Stimulated activated CD8-positive, alpha-beta memory T cell treated with anti-CD3 and anti-CD28 coated beads, Interleukin-4, amount 100 ng/mL, for 24 hours (primary cell): ENCODE results near the gene PDPN.

Source experiments
- DNase-seq: peaks from one replicate; pipeline ENCODE4 v3.0.0-alpha.2; 2020; ENCODE audit warnings: low read depth

The PDPN gene

GRCh38 chr1:13577846-13578245, 5.8 kb upstream of the PDPN start:
- no peak for DNase-seq

DNA sequence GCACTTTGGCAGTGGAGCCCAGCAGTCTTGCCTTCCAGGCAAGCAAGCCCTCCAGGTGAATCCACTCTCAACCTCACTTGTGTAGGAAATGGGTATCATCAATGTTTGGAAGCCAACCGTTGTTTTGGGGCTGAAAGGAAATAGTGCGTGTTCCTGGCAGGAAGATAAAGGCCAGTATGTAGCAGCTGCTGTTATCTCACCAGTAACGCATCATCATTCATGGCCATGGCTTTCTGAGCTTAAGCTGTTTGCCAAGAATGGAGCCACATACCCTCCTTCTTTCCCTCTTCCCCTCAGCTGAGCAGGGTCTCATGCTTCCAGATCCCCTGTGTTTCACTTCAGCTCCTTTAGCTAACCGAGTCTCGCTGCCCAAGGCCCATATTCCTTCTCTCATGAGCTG, 2.2 kb upstream of the PDPN start:
- DNase-seq: no peak

DNA sequence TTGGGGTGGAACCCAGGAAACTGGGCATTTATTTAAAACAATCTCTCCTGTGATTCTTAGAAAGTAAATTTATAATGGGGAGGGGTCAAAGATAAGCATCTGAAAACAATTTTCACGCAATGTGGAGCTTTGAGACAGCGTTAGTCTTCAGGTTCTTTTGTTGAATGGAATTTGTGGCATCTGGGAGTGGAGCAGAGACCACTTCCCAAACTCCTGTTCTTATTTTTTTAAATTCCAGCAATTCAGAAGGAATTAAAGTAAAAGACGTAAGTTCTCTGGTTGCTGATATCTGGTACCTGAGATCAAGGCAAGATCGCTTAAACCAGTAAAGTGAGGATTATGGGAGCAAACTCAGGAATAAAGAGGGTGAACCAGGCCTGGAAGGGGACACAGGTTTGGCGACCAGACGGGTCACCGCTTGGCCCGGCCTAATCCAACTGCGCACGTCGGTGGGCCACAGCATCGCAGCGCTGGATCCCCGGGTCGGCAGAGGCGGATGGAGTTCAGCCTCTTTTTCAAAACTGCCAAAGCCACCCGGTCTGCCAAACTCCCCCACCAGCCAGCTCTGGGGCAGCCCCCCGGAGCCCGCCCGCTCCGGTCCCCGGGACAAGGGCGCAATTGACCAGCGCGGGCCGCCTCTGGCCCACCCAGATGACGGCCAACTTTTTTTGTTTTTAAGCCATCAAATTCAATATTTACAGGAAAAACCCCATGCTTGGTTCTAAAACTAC, 754 bp upstream of the PDPN start:
- DNase-seq: no peak

DNA sequence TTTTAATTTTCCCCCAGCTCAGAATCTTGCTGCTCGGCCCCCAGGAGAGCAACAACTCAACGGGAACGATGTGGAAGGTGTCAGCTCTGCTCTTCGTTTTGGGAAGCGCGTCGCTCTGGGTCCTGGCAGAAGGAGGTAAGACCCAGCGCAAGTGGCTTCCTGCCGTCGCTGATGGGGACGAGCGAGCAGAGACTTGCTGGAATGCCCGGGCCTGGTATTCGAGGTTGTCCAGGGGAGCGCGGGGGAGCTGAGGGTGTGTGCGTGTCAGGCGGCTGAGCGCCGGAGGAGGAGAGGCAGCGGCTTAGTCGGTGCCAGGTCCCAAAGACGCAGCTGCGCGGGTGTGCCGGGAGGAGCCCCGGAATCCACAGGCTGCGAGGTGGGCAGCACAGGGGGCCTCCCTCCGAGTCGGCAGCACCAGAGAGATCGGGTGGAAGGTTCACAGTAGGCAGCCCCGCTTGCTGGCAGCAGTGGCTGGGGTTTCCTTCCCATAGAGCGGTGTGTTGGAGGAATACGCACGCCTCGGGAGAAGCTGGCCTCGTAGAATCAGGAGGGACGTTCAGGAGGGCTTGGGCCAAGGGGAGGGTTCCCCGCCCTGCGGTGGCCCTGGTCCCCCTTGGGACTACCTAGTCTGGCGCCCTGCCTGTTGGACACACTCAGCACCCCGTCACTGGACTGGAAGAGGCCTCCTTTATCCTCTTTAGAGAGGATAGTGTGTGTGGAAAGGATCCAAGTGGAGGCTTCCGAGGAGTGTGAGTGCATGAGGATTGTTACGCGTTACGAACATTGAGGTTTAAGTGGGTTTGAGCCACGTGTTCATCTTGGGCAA, 547 bp downstream of the PDPN start:
- DNase-seq: no peak

DNA sequence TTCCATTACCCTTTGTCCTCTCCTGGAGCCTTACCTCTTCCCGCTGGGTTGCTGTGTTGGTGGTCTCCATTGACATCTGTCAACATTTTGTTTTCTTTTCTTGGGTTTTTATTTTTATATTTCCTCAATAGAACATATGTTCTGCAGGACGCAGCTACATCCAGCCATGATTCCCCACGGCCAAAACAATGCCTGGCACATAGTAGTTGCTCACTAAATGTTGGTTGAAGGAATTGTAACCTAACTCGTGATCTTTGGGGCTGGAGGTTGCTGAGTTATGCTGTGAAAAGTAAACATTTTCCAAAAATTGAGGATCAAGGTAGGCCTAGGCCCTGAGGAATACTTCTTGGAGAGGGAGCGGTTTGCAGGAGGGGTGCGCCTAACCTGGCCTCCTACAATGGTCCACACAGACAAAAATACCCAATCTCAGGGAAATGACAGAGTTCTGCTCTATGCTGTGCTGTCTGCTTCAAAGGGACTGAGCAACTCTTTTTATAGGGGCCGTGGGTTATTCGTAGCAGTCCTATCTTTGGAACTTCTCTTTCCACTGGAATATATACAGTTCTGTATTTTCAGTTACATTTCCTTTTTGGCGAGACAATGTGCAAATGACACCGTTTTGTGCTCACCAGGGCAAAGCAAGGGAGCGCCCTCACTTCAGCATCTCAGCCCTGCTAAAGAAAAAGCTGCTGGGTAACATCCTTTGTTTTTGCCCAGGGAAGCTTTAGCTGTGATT, 1.4 kb downstream of the PDPN start:
- DNase-seq: no peak

- no peak for DNase-seq
These were observed 2.0 kb downstream of the PDPN start for GRCh38 chr1:13585612-13585991.

DNA sequence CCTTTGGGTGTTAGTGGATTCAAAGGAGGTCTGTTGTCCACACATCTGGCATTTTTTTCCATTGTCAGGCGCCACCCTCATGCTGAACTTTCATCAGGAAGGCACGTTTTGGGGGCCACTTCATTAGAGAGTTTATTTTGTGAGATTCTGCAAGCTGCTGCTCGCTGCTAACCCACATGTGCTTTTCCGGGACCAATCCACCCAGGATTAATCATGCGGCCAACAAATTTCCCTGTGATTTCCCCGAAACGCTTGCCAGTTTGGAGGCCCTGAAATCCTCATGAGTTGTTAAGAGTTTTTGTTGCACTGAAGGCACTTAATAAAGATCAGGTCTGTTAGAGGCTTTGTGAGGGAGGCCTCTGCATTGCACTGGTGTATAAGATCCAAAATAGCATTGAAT, 2.4 kb downstream of the PDPN start:
- no peak for DNase-seq

DNA sequence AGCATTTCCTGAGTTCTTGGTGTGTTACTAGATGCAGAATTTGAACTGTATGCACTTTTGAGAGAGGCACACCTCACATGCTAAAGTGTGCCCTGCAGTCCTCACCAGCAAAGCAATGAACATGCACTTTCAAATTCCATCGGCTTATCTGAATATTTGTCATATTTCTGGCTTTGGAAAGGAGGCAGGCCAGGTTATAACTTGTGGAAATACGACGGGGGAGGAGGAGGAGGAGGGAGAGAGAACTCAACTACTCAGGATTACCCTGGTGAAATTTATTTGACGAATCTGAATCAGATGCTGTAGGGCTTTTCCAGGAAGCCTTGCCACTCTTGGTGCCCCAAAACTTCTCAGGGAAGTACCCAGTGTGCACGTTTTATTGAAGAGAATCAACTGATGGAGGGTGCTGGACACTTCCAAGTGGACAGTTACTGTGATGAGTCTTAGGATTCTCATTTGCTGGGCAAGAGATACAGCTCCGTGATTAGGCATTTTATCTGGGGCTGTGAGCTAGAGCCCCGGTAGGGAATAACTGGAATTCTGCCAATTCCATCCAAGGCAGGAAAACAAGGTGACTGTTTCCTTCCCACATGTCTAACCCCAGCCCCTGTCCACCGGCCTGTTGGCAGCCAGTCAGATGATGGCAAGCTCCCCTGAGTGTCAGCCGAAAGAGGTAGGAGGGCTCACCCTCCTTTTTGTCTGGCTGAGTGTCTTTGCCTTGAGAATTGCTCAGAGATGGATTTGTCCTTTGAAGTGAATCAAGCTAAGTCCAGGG, 3.8 kb downstream of the PDPN start:
- DNase-seq: no peak

DNA sequence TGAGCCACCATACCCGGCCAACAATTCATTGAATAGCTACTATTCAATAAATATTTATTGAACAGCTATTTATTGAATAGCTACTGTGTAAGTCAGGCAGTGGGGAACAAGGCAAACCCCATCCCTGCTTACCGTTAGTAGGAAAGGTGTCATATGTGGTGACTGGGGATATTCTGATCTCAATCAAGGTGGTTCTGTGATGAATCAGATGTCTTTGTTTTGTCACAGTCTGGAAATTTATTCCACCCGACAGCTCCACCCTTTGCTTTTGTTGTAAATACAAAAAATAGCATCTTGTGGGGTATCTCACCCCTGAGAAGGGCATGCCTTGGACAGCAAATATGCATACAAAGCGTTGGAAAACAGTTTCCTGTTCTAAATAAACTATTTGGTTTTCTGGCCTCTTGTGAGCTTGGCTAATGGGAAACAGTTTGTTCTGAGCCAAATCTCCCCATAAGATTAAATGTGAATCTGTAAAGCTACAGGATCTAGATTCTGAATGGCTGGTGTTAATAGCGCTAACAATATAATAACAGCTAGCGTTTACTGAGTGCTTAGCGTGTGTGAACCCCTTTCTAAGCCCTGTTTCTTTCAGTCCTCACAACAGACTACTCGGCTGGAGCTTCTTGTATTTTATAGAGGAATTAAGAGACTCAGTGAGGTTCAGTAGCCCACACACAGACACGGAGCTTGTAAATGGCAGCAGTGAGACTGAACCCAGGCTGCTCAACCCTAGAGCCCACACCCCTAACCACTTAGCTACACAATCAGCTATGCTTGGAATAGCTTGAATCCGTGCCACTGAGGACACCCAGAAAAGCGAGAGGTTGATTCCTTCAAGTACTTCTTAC, 5.5 kb downstream of the PDPN start:
- no peak for DNase-seq

- DNase-seq: no peak
These were observed 6.9 kb downstream of the PDPN start for GRCh38 chr1:13590486-13590885.

- no peak for DNase-seq
These were observed 10.0 kb downstream of the PDPN start for GRCh38 chr1:13593511-13594131.

GRCh38 chr1:13595411-13595810, 11.8 kb downstream of the PDPN start:
- DNase-seq: no peak

DNA sequence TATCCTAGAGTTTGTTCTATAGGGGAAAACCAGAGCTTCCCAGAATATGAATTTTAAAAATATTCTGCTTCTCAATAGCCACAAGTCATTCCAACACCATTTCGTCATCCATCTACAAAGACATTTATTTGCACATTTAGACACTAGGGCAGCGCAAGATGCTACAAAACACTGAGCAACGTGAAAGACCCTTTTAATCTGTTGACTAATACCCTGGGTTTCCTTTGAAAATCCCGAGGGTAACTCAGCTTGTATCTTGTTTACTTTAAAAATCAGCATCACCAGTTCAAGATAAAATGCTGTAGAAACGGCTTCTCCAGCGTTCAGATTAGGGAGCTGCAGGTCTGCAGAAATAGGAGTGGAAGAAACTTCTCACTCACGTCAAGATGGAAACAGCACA, 13.5 kb downstream of the PDPN start:
- DNase-seq: no peak

DNA sequence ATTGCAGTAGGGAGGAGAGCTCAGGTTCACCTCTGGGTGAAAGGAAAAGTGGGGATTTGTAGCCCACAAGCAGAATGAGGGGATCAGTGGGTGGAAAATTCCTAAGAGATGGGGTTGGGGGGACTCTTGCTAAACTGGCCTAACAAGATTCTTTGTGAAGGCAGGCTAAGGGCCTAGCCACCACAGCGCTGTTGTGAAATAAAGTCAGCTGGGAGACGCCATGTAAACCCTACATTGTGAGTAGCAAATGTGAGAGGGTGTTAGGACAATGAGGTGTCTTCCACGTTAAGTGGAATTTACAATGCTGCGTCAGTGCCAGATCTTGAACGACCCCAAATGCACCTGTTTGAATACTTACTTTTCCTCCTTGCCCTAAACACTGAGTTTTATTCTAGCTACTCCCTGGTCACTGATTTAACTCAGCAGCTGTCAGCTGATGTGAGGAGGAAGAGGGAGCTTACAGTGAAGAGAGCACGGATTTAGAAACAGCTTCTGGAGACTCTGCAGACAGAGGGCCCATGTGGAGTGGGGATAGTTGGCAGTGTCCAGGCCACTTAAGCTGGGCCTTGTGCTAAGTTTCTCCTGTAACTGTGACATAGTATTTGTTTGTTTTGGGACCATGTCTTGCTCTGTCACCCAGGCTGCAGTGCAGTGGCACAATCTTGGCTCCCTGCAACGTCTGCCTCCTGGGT, 17.3 kb downstream of the PDPN start:
- no peak for DNase-seq

- DNase-seq: no peak
These were observed 20.5 kb downstream of the PDPN start for GRCh38 chr1:13604176-13604575.

DNA sequence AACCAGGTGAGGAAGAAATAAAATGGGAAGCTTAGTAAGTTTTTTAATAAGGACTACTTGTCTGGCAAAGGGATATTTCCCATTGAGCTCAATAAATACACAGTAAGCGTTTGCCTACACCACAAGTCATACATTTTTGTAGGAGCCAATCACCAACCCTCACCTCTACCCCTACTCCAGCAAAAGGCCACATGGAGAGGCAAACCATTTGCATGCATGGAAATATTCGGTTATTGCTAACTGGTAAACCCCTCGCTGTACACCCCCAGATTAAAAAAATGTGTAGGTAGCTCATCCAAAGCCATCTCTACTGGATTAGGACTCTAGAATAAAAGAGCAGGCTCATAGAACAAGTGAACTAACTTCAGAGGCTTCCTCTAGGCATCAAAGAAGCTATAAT, 21.1 kb downstream of the PDPN start:
- DNase-seq: no peak

- DNase-seq: no peak
These were observed 21.5 kb downstream of the PDPN start for GRCh38 chr1:13605159-13605558.

DNA sequence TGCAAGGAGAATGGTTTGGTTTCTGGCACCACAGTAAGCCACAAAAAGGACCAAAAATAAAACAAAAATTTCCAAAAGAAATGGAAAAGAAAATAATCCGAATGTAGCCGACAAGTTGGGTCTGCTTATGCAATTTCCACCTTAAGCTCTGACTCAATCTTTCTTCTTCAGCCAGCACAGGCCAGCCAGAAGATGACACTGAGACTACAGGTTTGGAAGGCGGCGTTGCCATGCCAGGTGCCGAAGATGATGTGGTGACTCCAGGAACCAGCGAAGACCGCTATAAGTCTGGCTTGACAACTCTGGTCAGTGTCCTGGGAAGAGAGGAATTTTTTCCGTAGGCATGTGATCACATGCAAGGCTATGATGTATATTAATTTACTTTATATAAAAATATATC, 23.4 kb downstream of the PDPN start:
- no peak for DNase-seq

- DNase-seq: no peak
These were observed 32.6 kb downstream of the PDPN start for GRCh38 chr1:13616234-13616633.

- DNase-seq: no peak
These were observed 33.5 kb downstream of the PDPN start for GRCh38 chr1:13617108-13617507.
